Ovary (tissue), 3 donors: ENCODE data around the gene PLPP6.

Source experiments
- CTCF ChIP-seq, 3 donors: fragments of 450-650 bp in 2 of 3; fragments of 200-600 bp in 1 of 3; IDR thresholded peaks; one replicate each; pipeline versions ENCODE4 v1.5.1 to v1.8.0; 2016 to 2022; ENCODE audit warnings: antibody characterized with exemption in 3 of 3, mild to moderate bottlenecking in 1 of 3
- EP300 ChIP-seq: sonication (generic); formaldehyde crosslinking; IDR thresholded peaks from one replicate; pipeline ENCODE4 v1.6.1; 2017; ENCODE audit warnings: antibody characterized with exemption
- POLR2A ChIP-seq: fragments of 450-650 bp; IDR thresholded peaks from one replicate; pipeline ENCODE4 v1.6.1; 2017; ENCODE audit warnings: antibody characterized with exemption, mild to moderate bottlenecking, moderate library complexity
- donor health status: DM: no; HTN: no; CAD: no.

DNA sequence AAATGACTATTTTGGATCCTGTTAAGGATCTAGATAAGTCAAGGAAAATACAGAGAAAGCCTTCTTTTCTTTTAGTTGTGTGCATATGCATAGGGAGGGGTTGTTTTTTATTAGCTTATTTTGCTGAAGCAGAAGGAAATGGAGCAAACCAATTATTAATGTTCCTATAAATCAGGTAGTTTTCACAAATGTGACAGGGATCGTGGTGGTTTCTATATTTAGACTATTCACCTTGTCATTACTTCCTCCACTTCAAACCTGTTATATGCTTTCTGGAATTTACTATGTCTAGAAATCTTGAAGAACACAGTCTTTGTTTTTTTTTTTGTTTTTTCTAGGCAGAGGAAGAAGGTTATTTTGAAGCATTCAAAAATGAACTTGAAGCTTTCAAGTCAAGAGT is 39.4 kb downstream of the PLPP6 start:
- TF ChIP-seq CTCF (IDR thresholded peaks at IDR 0.05) (no peak), EP300 (no peak), POLR2A (no peak)
